Measurements from ENCODE around the gene SUMO3.

DNA sequence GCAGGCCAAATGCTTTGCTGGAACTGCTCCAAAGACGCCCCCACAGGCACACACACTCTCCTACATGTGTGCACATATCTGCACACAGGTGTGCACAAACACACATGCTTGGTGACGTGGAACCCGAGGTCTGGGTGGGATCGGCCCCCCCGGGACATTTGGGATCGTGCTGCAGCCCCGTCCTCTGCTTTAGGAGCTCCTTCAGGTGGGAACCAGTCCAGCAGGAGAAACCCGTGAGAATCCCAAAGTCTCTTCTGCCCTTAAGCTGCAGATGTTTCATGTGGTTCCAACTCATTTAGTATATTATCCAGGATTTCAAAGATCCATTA, 54.8 kb downstream of the SUMO3 start:
- TF ChIP-seq, protein P1, sequence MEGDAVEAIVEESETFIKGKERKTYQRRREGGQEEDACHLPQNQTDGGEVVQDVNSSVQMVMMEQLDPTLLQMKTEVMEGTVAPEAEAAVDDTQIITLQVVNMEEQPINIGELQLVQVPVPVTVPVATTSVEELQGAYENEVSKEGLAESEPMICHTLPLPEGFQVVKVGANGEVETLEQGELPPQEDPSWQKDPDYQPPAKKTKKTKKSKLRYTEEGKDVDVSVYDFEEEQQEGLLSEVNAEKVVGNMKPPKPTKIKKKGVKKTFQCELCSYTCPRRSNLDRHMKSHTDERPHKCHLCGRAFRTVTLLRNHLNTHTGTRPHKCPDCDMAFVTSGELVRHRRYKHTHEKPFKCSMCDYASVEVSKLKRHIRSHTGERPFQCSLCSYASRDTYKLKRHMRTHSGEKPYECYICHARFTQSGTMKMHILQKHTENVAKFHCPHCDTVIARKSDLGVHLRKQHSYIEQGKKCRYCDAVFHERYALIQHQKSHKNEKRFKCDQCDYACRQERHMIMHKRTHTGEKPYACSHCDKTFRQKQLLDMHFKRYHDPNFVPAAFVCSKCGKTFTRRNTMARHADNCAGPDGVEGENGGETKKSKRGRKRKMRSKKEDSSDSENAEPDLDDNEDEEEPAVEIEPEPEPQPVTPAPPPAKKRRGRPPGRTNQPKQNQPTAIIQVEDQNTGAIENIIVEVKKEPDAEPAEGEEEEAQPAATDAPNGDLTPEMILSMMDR (IDR thresholded peaks at IDR 0.05; ENCODE audit: low read depth, low read length): no peak
- no peak for TF ChIP-seq EZH2phosphoT487 (IDR thresholded peaks at IDR 0.05; ENCODE audit: low read depth)

All from OCI-LY3 (cell line).